NCI-H69 (cell line): Measurements from ENCODE around the gene OR7D2.

ENCODE experiments used
- DNase-seq: peaks from one replicate; lab custom pipeline; 2025; lab: John Stamatoyannopoulos, UW

Gene OR7D2

GRCh38 chr19:9205501-9206113, 26.8 kb downstream of the OR7D2 start:
- peak; percentile 69 for DNase-seq

DNA sequence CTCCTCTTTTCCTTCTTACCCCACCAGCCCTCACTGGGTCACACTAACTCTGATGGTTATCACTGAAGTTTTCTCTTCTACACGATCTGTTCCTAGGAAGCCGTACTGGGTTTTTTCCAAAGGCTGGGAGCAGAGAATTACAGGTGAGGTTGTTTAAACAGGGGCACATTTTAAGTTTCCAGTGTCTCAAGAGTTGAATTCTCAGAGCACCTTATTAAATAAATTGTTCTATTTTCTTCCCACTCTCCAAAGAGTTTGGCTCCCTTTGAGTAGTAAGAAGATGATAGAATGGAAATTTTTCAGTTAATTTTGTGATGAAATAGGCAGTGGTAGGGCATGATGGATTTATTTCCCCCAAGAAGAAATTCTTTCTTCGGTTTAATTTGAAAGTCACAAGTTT, 40.7 kb downstream of the OR7D2 start, which contains the start of gene OR7D4:
OR7D4 (minus strand) TSS at position 101 of the 400 bp plus-strand sequence. CDS start 4,752 bp downstream, outside the sequence.
- no peak for DNase-seq
